ENCODE results near the gene SLC6A6. TPM values are rescaled to one million over a fixed set of nuclear protein-coding genes. Genes with fewer than 3 reads are reported as not detected.

SLC6A6 gene
- total and polyA plus RNA-seq, 2 experiments from 2014 or later = 30.7 to 58.9 TPM

GRCh38 chr3:14483286-14483685 lies 80.9 kb downstream of the SLC6A6 start:
- Histone ChIP-seq H3K79me2 (no peaks in the 10 kb centered on the region), H4K20me1 (ENCODE audit: insufficient read depth, poor library complexity, severe bottlenecking) (no peaks in the 10 kb centered on the region), H3K4me2 (no peak overlapping the region), H3K36me3 (replicated peaks; ENCODE audit: insufficient read depth, low read depth) (peaks cover under 1% of the 10 kb centered on the region), H3K4me3 (no peak overlapping the region), H3K9me2 (replicated peaks; ENCODE audit: insufficient read depth) (no peaks in the 10 kb centered on the region), H3K27me3 (no peaks in the 10 kb centered on the region), H3K4me1 (ENCODE audit: insufficient read depth) (no peaks in the 10 kb centered on the region), H3K9me3 (ENCODE audit: low read depth) (no peaks in the 10 kb centered on the region), H2AFZ (no peak overlapping the region), H3K27ac (no peak overlapping the region)
- WGBS (ENCODE audit: low lambda C conversion rate, missing lambda C conversion rate) = 100% methylated on average over 1 of the region's 1 CpG
- DNase-seq (ENCODE audit: low spot score) = no peak
- TF ChIP-seq, protein P1, sequence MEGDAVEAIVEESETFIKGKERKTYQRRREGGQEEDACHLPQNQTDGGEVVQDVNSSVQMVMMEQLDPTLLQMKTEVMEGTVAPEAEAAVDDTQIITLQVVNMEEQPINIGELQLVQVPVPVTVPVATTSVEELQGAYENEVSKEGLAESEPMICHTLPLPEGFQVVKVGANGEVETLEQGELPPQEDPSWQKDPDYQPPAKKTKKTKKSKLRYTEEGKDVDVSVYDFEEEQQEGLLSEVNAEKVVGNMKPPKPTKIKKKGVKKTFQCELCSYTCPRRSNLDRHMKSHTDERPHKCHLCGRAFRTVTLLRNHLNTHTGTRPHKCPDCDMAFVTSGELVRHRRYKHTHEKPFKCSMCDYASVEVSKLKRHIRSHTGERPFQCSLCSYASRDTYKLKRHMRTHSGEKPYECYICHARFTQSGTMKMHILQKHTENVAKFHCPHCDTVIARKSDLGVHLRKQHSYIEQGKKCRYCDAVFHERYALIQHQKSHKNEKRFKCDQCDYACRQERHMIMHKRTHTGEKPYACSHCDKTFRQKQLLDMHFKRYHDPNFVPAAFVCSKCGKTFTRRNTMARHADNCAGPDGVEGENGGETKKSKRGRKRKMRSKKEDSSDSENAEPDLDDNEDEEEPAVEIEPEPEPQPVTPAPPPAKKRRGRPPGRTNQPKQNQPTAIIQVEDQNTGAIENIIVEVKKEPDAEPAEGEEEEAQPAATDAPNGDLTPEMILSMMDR (IDR thresholded peaks at IDR 0.05; ENCODE audit: poor library complexity) = no peak
- no peak for TF ChIP-seq EZH2 (IDR thresholded peaks at IDR 0.05; ENCODE audit: borderline replicate concordance)
- no peak for TF ChIP-seq EZH2phosphoT487 (IDR thresholded peaks at IDR 0.05; ENCODE audit: low read depth, severe bottlenecking, unreplicated experiment)

- Histone ChIP-seq H4K20me1 (ENCODE audit: insufficient read depth, poor library complexity, severe bottlenecking) (no peaks in the 10 kb centered on the region), H3K9me2 (replicated peaks; ENCODE audit: insufficient read depth) (no peaks in the 10 kb centered on the region), H3K9me3 (ENCODE audit: low read depth) (no peaks in the 10 kb centered on the region), H3K27ac (no peak overlapping the region), H2AFZ (no peak overlapping the region), H3K79me2 (no peaks in the 10 kb centered on the region), H3K4me1 (ENCODE audit: insufficient read depth) (no peaks in the 10 kb centered on the region), H3K36me3 (replicated peaks; ENCODE audit: insufficient read depth, low read depth) (no peaks in the 10 kb centered on the region), H3K27me3 (no peaks in the 10 kb centered on the region), H3K4me2 (no peak overlapping the region), H3K4me3 (no peak overlapping the region)
- WGBS (ENCODE audit: low lambda C conversion rate, missing lambda C conversion rate) = 93% methylated on average over 17 of the region's 17 CpGs
- TF ChIP-seq, protein P1 (IDR thresholded peaks at IDR 0.05; ENCODE audit: poor library complexity) = no peak
- TF ChIP-seq EZH2 (IDR thresholded peaks at IDR 0.05; ENCODE audit: borderline replicate concordance) = no peak
- TF ChIP-seq EZH2phosphoT487 (IDR thresholded peaks at IDR 0.05; ENCODE audit: low read depth, severe bottlenecking, unreplicated experiment) = no peak
- DNase-seq (ENCODE audit: low spot score) = no peak
Observed at GRCh38 chr3:14484741-14485140, 82.3 kb downstream of the SLC6A6 start.

DNA sequence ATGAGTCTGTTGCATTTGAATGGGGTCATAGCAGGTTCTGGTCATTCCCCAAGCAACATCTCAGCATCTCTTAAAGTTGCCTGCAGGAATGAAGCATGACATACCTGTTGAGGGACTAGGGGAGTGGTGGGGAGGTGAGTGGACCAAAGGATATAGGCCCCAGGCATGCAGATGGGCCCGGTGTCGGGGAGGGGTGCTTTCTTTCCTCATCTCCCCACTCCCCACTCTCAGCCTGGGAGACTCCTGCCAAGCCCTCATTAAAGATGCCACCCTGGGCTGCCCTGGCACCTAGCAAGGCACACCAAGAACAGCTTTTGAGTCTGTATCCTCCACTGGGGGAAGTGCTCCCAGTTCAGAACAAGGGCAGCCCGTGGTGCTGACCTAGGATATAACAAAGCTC lies 83.6 kb downstream of the SLC6A6 start:
- no peaks in the 10 kb centered on the region for H3K4me1 ChIP-seq (ENCODE audit: insufficient read depth)
- no peaks in the 10 kb centered on the region for H3K36me3 ChIP-seq (replicated peaks; ENCODE audit: insufficient read depth, low read depth)
- H4K20me1 ChIP-seq (ENCODE audit: insufficient read depth, poor library complexity, severe bottlenecking) = no peaks in the 10 kb centered on the region
- no peaks in the 10 kb centered on the region for H3K9me2 ChIP-seq (replicated peaks; ENCODE audit: insufficient read depth)
- TF ChIP-seq EZH2phosphoT487 (IDR thresholded peaks at IDR 0.05; ENCODE audit: low read depth, severe bottlenecking, unreplicated experiment) (no peak), EZH2 (IDR thresholded peaks at IDR 0.05; ENCODE audit: borderline replicate concordance) (no peak)
- TF ChIP-seq, protein P1 (IDR thresholded peaks at IDR 0.05; ENCODE audit: poor library complexity) = no peak
- 100% methylated on average over 3 of the region's 3 CpGs for WGBS (ENCODE audit: low lambda C conversion rate, missing lambda C conversion rate)
- no peaks in the 10 kb centered on the region for H3K9me3 ChIP-seq (ENCODE audit: low read depth)
- no peak overlapping the region for H3K4me2 ChIP-seq
- no peaks in the 10 kb centered on the region for H3K27me3 ChIP-seq
- H3K4me3 ChIP-seq = no peak overlapping the region
- no peaks in the 10 kb centered on the region for H3K79me2 ChIP-seq
- no peak overlapping the region for H2AFZ ChIP-seq
- no peak for DNase-seq (ENCODE audit: low spot score)
- no peak overlapping the region for H3K27ac ChIP-seq

DNA sequence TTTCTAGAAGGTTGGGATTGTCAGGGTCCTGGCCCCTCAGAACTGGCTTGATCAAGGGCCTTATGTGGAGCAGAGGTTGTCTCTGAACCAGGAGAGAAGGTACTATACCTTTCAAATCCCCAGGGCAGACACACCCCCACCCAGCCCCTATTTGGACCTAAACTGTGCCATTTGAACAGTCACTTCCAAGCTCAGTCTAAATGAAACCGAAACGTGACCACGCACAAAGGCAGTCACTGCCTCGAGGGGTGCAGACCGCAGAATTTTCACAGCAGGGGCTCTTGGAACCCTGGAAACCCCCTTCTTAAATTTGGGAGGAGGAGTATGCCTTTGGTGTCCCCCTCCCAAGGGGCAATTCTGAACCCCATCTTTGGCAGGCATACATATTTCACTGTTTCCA lies 84.1 kb downstream of the SLC6A6 start:
- Histone ChIP-seq H3K79me2 (no peaks in the 10 kb centered on the region), H3K4me1 (ENCODE audit: insufficient read depth) (no peaks in the 10 kb centered on the region), H3K9me3 (ENCODE audit: low read depth) (no peaks in the 10 kb centered on the region), H3K27ac (no peak overlapping the region), H3K27me3 (no peaks in the 10 kb centered on the region), H3K36me3 (replicated peaks; ENCODE audit: insufficient read depth, low read depth) (no peaks in the 10 kb centered on the region), H4K20me1 (ENCODE audit: insufficient read depth, poor library complexity, severe bottlenecking) (no peaks in the 10 kb centered on the region), H3K9me2 (replicated peaks; ENCODE audit: insufficient read depth) (no peaks in the 10 kb centered on the region), H2AFZ (no peak overlapping the region), H3K4me3 (no peak overlapping the region), H3K4me2 (no peak overlapping the region)
- no peak for DNase-seq (ENCODE audit: low spot score)
- 99% methylated on average over 5 of the region's 5 CpGs for WGBS (ENCODE audit: low lambda C conversion rate, missing lambda C conversion rate)
- TF ChIP-seq EZH2 (IDR thresholded peaks at IDR 0.05; ENCODE audit: borderline replicate concordance) (no peak), EZH2phosphoT487 (IDR thresholded peaks at IDR 0.05; ENCODE audit: low read depth, severe bottlenecking, unreplicated experiment) (no peak)
- TF ChIP-seq, protein P1 (IDR thresholded peaks at IDR 0.05; ENCODE audit: poor library complexity) = no peak

All from hepatocyte (in vitro differentiated cells).